OCI-LY3 (cell line): ENCODE measurements around the gene ZNF548.

Source experiments
- CTCF ChIP-seq: fragments of 200-600, 300-600 bp; sonication (generic); IDR thresholded peaks from 2 replicates; pipeline ENCODE4 v1.5.1; 2014; ENCODE audit warnings: antibody characterized with exemption, low read length, low read depth
- EZH2phosphoT487 ChIP-seq: fragments of 200-600 bp; shearing (Covaris generic); IDR thresholded peaks from 2 replicates; pipeline ENCODE4 v1.6.1; 2018; ENCODE audit warnings: antibody characterized with exemption, mixed run types, low read depth

DNA sequence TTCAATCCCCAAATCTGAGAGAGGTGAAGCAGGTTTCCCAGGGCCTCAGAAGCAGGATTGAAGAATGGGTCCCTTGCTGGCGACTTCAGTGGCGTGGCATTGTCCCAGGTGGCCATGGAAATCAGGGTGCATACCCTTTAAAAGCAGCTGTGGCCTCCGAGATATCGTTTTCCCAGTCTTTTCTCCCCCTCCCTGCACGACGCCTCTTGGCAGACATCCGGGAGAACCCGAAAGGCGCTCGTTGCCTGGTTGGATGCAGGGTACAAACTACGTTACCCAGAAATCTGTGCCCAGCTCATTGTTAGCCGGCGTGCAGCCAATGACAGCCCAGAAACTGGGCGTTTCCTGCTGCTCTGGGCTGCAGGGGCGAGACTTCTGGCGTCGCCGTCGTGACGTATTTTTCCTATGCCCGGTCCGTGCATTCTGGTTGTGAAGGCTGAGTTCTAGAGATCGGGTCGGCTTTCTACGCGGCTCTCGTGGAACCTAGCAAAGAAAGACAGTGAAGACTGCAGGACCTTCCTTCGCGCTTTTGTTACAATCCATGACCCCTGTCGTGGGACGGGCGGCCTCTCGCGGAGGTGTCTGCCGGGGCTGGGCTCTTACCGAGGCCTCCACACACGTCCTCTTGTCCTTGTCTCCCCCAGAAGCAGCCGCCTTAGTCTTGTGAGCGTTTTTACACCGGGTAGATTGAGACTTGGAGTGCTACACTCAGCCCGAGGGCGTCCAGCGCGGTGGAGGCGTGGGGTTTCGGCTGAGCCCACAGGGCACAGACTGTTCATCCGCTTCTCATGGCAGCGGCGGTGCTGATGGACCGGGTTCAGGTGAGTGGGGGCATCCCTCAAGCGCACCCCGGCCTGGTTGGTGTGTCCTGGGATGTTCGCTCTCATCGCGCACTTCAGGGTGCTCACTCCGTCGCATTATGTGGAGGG is 38.5 kb upstream of the ZNF548 start, which contains the start of gene ZNF304:
- TF ChIP-seq CTCF, result no peak
- TF ChIP-seq EZH2phosphoT487, result no peak
